ENCODE results near the gene SETD2.

Gene SETD2

DNA sequence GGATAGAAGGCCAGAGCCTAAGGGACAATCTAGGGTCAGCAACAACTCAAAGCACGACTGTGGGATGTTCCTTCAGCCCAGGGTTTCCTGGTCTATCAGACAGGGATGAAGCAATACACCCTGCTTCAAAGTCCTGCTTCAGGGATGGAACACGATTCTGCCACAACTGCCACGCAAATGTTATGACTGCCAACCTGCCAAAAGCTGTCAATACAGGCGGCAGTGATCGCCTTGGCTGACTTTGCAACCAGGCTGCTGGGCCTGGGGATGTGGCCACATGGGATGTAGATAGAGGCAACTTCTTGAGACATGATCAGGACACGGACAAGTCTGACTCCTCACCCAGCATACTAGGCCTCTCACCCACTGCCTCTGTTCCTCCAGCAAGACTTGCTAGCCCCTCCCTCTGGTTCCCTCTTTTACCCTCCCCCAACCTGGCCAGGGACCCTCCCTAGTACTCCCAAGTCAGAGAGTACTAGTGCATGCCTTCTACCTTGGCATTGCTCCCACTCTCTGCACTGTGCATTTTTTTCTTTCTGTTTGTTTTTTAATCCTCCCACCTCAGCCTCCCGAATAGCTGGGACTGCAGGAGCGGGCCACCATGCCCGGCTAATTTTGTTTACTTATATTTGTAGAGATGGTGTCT lies 195.0 kb downstream of the SETD2 start:
- TF ChIP-seq, protein P1, sequence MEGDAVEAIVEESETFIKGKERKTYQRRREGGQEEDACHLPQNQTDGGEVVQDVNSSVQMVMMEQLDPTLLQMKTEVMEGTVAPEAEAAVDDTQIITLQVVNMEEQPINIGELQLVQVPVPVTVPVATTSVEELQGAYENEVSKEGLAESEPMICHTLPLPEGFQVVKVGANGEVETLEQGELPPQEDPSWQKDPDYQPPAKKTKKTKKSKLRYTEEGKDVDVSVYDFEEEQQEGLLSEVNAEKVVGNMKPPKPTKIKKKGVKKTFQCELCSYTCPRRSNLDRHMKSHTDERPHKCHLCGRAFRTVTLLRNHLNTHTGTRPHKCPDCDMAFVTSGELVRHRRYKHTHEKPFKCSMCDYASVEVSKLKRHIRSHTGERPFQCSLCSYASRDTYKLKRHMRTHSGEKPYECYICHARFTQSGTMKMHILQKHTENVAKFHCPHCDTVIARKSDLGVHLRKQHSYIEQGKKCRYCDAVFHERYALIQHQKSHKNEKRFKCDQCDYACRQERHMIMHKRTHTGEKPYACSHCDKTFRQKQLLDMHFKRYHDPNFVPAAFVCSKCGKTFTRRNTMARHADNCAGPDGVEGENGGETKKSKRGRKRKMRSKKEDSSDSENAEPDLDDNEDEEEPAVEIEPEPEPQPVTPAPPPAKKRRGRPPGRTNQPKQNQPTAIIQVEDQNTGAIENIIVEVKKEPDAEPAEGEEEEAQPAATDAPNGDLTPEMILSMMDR (conservative IDR thresholded peaks at IDR 0.05; ENCODE audit: low read depth, low read length): no peak
- no peak overlapping the region for H3K27ac ChIP-seq
- peaks cover 5% of the 10 kb centered on the region for H3K4me1 ChIP-seq (ENCODE audit: low read depth, poor library complexity, severe bottlenecking)
- no peak overlapping the region for H3K9ac ChIP-seq
- no peaks in the 10 kb centered on the region for H3K27me3 ChIP-seq (ENCODE audit: insufficient read depth, low read depth)
- peaks cover 89% of the 10 kb centered on the region for H3K79me2 ChIP-seq (ENCODE audit: insufficient read depth, low read depth)
- no peaks in the 10 kb centered on the region for H3K36me3 ChIP-seq (ENCODE audit: insufficient read depth)
- H3K4me3 ChIP-seq (IDR thresholded peaks at IDR 0.05; ENCODE audit: insufficient read depth, low read depth, low read length): no peak overlapping the region
- H2AFZ ChIP-seq (ENCODE audit: low read depth): no peak overlapping the region
- H3K4me2 ChIP-seq: no peak overlapping the region
- peaks cover 6% of the 10 kb centered on the region; the same call in 1 of the 2 replicates for H4K20me1 ChIP-seq (ENCODE audit: insufficient read depth)

GRCh38 chr3:46966811-46967210 lies 197.1 kb downstream of the SETD2 start:
- Histone ChIP-seq H3K9ac (no peak overlapping the region), H3K27ac (no peak overlapping the region), H3K36me3 (ENCODE audit: insufficient read depth) (no peaks in the 10 kb centered on the region), H3K4me3 (IDR thresholded peaks at IDR 0.05; ENCODE audit: insufficient read depth, low read depth, low read length) (no peak overlapping the region), H3K27me3 (ENCODE audit: insufficient read depth, low read depth) (no peaks in the 10 kb centered on the region), H4K20me1 (ENCODE audit: insufficient read depth) (peaks cover 6% of the 10 kb centered on the region; the same call in 1 of the 2 replicates), H3K4me1 (ENCODE audit: low read depth, poor library complexity, severe bottlenecking) (no peaks in the 10 kb centered on the region), H2AFZ (ENCODE audit: low read depth) (no peak overlapping the region), H3K4me2 (no peak overlapping the region), H3K79me2 (ENCODE audit: insufficient read depth, low read depth) (peaks cover 69% of the 10 kb centered on the region)
- TF ChIP-seq, protein P1 (conservative IDR thresholded peaks at IDR 0.05; ENCODE audit: low read depth, low read length): no peak
